HepG2 (cell line): ENCODE results near the gene IZUMO4. TPM values are rescaled to one million over a fixed set of nuclear protein-coding genes. Genes with fewer than 3 reads are reported as not detected.

Experiments used
- CENPX ChIP-seq: sonication (generic); formaldehyde crosslinking; IDR thresholded peaks from 2 replicates; pipeline ENCODE4 v1.9.0; 2021; ENCODE audit warnings: mild to moderate bottlenecking, missing genetic modification reagents, moderate library complexity
- E2F2 ChIP-seq: sonication (generic); formaldehyde crosslinking; IDR thresholded peaks from 2 replicates; pipeline ENCODE4 v1.4.0; 2020; ENCODE audit warnings: missing genetic modification reagents, borderline replicate concordance
- FOXC1 ChIP-seq: sonication (generic); formaldehyde crosslinking; IDR thresholded peaks from 2 replicates; pipeline ENCODE4 v1.8.0; 2022; ENCODE audit warnings: mild to moderate bottlenecking, missing genetic modification reagents, borderline replicate concordance
- FOXO4 ChIP-seq: sonication (generic); formaldehyde crosslinking; conservative IDR thresholded peaks from 2 replicates; pipeline ENCODE4 v1.8.1; 2023; ENCODE audit warnings: missing genetic modification reagents
- GPBP1L1 ChIP-seq: sonication (generic); formaldehyde crosslinking; IDR thresholded peaks from 2 replicates; pipeline ENCODE4 v1.5.0; 2020; ENCODE audit warnings: mild to moderate bottlenecking, missing genetic modification reagents
- JARID2 ChIP-seq: sonication (generic); formaldehyde crosslinking; IDR thresholded peaks from 2 replicates; pipeline ENCODE4 v1.8.1; 2023; ENCODE audit warnings: missing genetic modification reagents, inconsistent platforms; ENCODE audit not compliant: insufficient replicate concordance
- NFATC3 ChIP-seq: sonication (generic); formaldehyde crosslinking; IDR thresholded peaks from 2 replicates; pipeline ENCODE4 v1.5.1; 2020; ENCODE audit warnings: mild to moderate bottlenecking, missing genetic modification reagents
- REPIN1 ChIP-seq: sonication (generic); formaldehyde crosslinking; IDR thresholded peaks from 2 replicates; pipeline ENCODE4 v1.8.0; 2022; ENCODE audit warnings: missing genetic modification reagents, low read depth, mild to moderate bottlenecking, borderline replicate concordance
- ZBED4 ChIP-seq: sonication (generic); formaldehyde crosslinking; IDR thresholded peaks from 2 replicates; pipeline ENCODE4 v1.4.0; 2020; ENCODE audit warnings: missing genetic modification reagents, borderline replicate concordance
- ZNF235 ChIP-seq: sonication (generic); formaldehyde crosslinking; IDR thresholded peaks from 2 replicates; pipeline ENCODE4 v1.8.1; 2023; ENCODE audit warnings: mild to moderate bottlenecking, missing genetic modification reagents, borderline replicate concordance
- ZNF317 ChIP-seq: sonication (generic); formaldehyde crosslinking; IDR thresholded peaks from 2 replicates; pipeline ENCODE4 v1.5.0; 2020; ENCODE audit warnings: mild to moderate bottlenecking, missing genetic modification reagents
- ZNF510 ChIP-seq: sonication (generic); formaldehyde crosslinking; IDR thresholded peaks from 2 replicates; pipeline ENCODE4 v1.4.0; 2020; ENCODE audit warnings: low read depth, mild to moderate bottlenecking, missing genetic modification reagents
- polyA plus RNA-seq, 8 experiments: library from polyadenylated mRNA; depleted of rRNA in 3 of 8; stranded (reverse) in 7 of 8; unstranded in 1 of 8; fragments of >200 nt; fragmentation: Illumina TruSeq in 4 of 8; extraction: Trizol in 4 of 8; gene quantifications; 2 replicates each; pipeline versions ENCODE4 v1.2.1 to v1.2.3, GENCODE V29; 2011 to 2016; ENCODE audit warnings: low read depth in 4 of 8, missing spikeins in 1 of 8, mixed read lengths in 1 of 8; ENCODE audit not compliant: insufficient read depth in 1 of 8
- total RNA-seq, 5 experiments: library from RNA; depleted of rRNA; stranded (reverse); fragments of >200 nt; fragmentation: Illumina TruSeq; extraction: Trizol; gene quantifications; 2 replicates each; pipeline ENCODE4 v1.2.3, GENCODE V29; 2016; ENCODE audit warnings: low read depth in 1 of 5
- TF ChIP-seq, protein P1 (sequence below): sonication (generic); formaldehyde crosslinking; IDR thresholded peaks from 2 replicates; pipeline ENCODE4 v1.4.0; 2020; ENCODE audit warnings: mild to moderate bottlenecking, missing genetic modification reagents

IZUMO4 gene
- total and polyA plus RNA-seq, 2 of the 13 experiments (the other 11 are each of a cell fraction or from before 2014, with no cell fraction given) = 0.77 to 3.9 TPM

- TF ChIP-seq GPBP1L1 (CRISPR knock-in tag) (no peak), ZNF317 (CRISPR knock-in tag) (no peak), ZNF235 (CRISPR knock-in tag) (no peak), NFATC3 (no peak), FOXC1 (CRISPR knock-in tag) (peak; percentile 68; the same call in 1 of the 2 replicates), E2F2 (no peak), REPIN1 (no peak), ZNF510 (CRISPR knock-in tag) (no peak), FOXO4 (CRISPR knock-in tag) (no peak), JARID2 (CRISPR knock-in tag) (no peak), ZBED4 (CRISPR knock-in tag) (no peak), CENPX (CRISPR knock-in tag) (no peak)
- TF ChIP-seq, protein P1, sequence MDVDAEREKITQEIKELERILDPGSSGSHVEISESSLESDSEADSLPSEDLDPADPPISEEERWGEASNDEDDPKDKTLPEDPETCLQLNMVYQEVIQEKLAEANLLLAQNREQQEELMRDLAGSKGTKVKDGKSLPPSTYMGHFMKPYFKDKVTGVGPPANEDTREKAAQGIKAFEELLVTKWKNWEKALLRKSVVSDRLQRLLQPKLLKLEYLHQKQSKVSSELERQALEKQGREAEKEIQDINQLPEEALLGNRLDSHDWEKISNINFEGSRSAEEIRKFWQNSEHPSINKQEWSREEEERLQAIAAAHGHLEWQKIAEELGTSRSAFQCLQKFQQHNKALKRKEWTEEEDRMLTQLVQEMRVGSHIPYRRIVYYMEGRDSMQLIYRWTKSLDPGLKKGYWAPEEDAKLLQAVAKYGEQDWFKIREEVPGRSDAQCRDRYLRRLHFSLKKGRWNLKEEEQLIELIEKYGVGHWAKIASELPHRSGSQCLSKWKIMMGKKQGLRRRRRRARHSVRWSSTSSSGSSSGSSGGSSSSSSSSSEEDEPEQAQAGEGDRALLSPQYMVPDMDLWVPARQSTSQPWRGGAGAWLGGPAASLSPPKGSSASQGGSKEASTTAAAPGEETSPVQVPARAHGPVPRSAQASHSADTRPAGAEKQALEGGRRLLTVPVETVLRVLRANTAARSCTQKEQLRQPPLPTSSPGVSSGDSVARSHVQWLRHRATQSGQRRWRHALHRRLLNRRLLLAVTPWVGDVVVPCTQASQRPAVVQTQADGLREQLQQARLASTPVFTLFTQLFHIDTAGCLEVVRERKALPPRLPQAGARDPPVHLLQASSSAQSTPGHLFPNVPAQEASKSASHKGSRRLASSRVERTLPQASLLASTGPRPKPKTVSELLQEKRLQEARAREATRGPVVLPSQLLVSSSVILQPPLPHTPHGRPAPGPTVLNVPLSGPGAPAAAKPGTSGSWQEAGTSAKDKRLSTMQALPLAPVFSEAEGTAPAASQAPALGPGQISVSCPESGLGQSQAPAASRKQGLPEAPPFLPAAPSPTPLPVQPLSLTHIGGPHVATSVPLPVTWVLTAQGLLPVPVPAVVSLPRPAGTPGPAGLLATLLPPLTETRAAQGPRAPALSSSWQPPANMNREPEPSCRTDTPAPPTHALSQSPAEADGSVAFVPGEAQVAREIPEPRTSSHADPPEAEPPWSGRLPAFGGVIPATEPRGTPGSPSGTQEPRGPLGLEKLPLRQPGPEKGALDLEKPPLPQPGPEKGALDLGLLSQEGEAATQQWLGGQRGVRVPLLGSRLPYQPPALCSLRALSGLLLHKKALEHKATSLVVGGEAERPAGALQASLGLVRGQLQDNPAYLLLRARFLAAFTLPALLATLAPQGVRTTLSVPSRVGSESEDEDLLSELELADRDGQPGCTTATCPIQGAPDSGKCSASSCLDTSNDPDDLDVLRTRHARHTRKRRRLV (CRISPR knock-in tag) = no peak
Measured at GRCh38 chr19:2064788-2065524, 31.8 kb upstream of the IZUMO4 start (continued).
